ENCODE results near the gene SPRED3. TPM values are rescaled to one million over a fixed set of nuclear protein-coding genes. Genes with fewer than 3 reads are reported as not detected.
A peak's percentile ranks its signal among the peaks of the same experiment; 100 is the strongest.

Gene SPRED3
- total RNA-seq, 1 donor from 2014 or later, result 2.4 TPM

DNA sequence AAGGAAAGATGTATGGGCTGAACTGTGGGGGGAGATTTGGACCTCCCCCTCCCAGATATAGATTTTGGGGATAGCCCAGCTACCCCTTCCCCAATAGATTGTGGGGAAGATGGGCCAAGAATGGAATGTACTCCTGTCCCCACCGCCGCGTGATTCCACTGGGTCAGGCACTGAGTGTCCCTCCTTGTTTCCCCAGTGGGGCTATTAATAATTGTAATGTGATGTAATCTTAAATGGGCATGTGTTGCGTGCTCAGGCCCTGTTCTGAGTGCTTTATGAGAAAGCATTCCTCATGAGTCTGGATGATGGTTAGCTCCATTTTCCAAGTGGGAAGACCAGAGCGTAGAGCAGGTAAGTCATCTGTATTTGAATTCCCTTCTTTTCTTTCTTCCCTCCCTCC, 12.7 kb upstream of the SPRED3 start:
- Mint-ChIP-seq H3K4me3 (peak overlapping the region; percentile 100), H3K27ac (no peak overlapping the region), H3K9me3 (no peaks in the 10 kb centered on the region), H3K36me3 (ENCODE audit: low read depth) (peaks cover 44% of the 10 kb centered on the region), H3K27me3 (no peaks in the 10 kb centered on the region), H3K4me1 (peaks cover 25% of the 10 kb centered on the region)
- TF ChIP-seq, protein P1, sequence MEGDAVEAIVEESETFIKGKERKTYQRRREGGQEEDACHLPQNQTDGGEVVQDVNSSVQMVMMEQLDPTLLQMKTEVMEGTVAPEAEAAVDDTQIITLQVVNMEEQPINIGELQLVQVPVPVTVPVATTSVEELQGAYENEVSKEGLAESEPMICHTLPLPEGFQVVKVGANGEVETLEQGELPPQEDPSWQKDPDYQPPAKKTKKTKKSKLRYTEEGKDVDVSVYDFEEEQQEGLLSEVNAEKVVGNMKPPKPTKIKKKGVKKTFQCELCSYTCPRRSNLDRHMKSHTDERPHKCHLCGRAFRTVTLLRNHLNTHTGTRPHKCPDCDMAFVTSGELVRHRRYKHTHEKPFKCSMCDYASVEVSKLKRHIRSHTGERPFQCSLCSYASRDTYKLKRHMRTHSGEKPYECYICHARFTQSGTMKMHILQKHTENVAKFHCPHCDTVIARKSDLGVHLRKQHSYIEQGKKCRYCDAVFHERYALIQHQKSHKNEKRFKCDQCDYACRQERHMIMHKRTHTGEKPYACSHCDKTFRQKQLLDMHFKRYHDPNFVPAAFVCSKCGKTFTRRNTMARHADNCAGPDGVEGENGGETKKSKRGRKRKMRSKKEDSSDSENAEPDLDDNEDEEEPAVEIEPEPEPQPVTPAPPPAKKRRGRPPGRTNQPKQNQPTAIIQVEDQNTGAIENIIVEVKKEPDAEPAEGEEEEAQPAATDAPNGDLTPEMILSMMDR (IDR thresholded peaks at IDR 0.05), result no peak
- DNase-seq (no peak), ATAC-seq (ENCODE audit: low read depth) (no peak)
- ChIA-PET CTCF (interaction anchor here (0.8 kb wide), 1 partner anchor 51 kb away, joined by 3 read pairs; no protein-coding TSS in a partner anchor), POLR2A (interaction anchor here (0.5 to 5.0 kb wide), 11 partner anchors 10 to 1802 kb away, joined by 3 to 78 read pairs (median 8); partner anchors contain the start of genes CATSPERG, EIF3K, FAM98C and GGN)
- intact Hi-C loops (cut with micrococcal nuclease), result no loop called here

DNA sequence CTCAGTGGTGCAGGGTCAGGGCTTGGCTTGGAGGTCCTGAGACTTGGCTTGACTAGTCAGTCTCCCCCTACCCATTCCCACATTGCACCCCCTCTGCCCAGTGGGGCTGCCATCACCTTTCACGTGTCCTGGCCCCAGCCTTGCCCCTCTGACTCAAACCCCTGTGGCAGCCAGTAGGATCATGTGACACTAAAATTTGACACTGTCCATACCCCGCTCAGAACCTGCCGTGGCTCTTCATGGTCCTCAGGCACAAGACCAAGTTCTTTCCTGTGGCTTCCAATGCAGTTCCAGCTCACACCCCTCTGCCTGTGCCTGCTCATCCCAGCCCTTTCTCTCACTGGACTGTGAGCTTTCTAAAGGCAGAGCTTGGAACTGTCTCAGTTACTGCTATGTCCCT, 11.9 kb upstream of the SPRED3 start:
- ChIA-PET CTCF (no interaction called here), POLR2A (interaction anchor here (0.6 to 5.0 kb wide), 8 partner anchors 9 to 1803 kb away, joined by 3 to 78 read pairs (median 7); partner anchors contain the start of genes CATSPERG, FAM98C, GGN and RASGRP4)
- no peaks in the 10 kb centered on the region for H3K27me3 Mint-ChIP-seq
- peaks cover 52% of the 10 kb centered on the region for H3K36me3 Mint-ChIP-seq (ENCODE audit: low read depth)
- ATAC-seq (ENCODE audit: low read depth), result no peak
- peaks cover 25% of the 10 kb centered on the region for H3K4me1 Mint-ChIP-seq
- DNase-seq, result no peak
- no peak overlapping the region for H3K27ac Mint-ChIP-seq
- no peaks in the 10 kb centered on the region for H3K9me3 Mint-ChIP-seq
- TF ChIP-seq, protein P1 (IDR thresholded peaks at IDR 0.05), result no peak
- peak overlapping the region; percentile 61 for H3K4me3 Mint-ChIP-seq
- intact Hi-C loops (cut with micrococcal nuclease), result no loop called here

DNA sequence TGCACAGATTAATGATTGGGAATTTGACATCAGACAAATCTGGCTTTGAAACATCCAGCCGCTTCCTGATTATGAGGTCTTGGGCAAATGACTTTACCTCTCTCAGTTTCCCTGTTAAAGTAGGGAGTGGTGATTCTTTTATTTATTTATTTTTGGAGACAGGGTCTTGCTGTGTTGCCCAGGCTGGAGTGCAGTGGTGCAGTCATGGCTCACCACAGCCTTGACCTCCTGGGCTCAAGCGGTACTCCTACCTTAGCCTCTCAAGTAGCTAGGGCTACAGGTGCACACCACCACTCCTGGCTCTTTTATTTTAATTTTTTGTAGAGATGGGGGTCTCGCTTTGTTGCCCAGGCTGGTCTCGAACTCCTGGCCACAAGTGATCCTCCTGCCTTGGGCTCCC, 11.4 kb upstream of the SPRED3 start:
- H3K36me3 Mint-ChIP-seq (ENCODE audit: low read depth), result peaks cover 57% of the 10 kb centered on the region
- ChIA-PET CTCF (interaction anchor here (0.7 kb wide), 1 partner anchor 26 kb away, joined by 4 read pairs; the partner anchor contains the start of gene FAM98C), POLR2A (interaction anchor here (1.8 to 5.0 kb wide), 2 partner anchors 8 to 11 kb away, joined by 6 to 78 read pairs; partner anchors contain the start of genes GGN and SPRED3)
- ATAC-seq (ENCODE audit: low read depth) (no peak), DNase-seq (no peak)
- H3K9me3 Mint-ChIP-seq, result no peaks in the 10 kb centered on the region
- H3K27ac Mint-ChIP-seq, result no peak overlapping the region
- no peak overlapping the region for H3K4me3 Mint-ChIP-seq
- TF ChIP-seq, protein P1 (IDR thresholded peaks at IDR 0.05), result no peak
- H3K4me1 Mint-ChIP-seq, result peaks cover 25% of the 10 kb centered on the region
- intact Hi-C loops (cut with micrococcal nuclease), result no loop called here
- no peaks in the 10 kb centered on the region for H3K27me3 Mint-ChIP-seq

DNA sequence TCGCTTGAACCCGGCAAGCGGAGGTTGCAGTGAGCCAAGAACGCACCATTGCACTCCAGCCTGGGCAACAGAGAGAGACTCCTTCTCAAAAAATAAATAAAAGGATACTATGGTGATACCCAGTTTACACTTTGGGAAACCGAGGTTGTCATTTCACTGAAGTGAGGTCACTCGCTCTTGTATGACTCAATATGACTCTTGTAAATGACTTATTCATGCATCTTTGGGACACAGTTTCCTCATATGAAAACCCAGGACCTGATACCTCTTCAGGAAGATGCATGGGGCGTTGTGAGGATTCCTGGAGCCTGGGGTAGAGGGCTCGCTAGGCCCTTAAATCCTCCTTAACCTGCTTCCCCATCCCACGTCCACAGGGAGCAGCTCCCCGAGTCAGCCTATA, 9.6 kb upstream of the SPRED3 start:
- no peak for ATAC-seq (ENCODE audit: low read depth)
- Mint-ChIP-seq H3K4me3 (no peak overlapping the region), H3K27ac (no peak overlapping the region), H3K36me3 (ENCODE audit: low read depth) (peaks cover 75% of the 10 kb centered on the region), H3K27me3 (no peaks in the 10 kb centered on the region), H3K4me1 (peaks cover 25% of the 10 kb centered on the region), H3K9me3 (no peaks in the 10 kb centered on the region)
- TF ChIP-seq, protein P1 (IDR thresholded peaks at IDR 0.05), result no peak
- no peak for DNase-seq
- POLR2A ChIA-PET, result interaction anchor here (0.6 kb wide), 1 partner anchor 579 kb away, joined by 4 read pairs; no protein-coding TSS in a partner anchor
- CTCF ChIA-PET, result interaction anchor here (1.7 kb wide), 1 partner anchor 8 kb away, joined by 6 read pairs; the partner anchor contains the start of gene GGN
- intact Hi-C loops (cut with micrococcal nuclease), result no loop called here

DNA sequence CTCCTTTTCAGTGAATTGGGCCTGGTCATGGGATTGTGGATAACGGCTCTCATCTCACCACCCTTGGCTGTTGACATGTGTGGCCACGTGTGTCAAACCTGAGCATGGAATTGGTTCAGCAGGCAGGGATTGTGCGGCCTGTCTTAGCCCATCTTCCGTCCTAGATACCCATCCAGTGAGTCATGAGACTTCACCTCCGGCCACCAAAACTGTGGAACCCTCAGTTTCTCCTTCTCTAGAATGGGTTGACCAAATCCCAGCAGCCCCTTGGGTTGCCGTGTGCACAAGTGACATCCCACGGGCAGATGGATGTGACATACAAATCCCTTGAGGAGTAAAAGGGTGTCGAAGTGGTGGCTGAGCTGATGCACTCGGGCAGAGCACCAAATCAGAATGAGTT, 7.4 kb upstream of the SPRED3 start:
- no peak overlapping the region for H3K4me3 Mint-ChIP-seq
- H3K36me3 Mint-ChIP-seq (ENCODE audit: low read depth), result peaks cover 71% of the 10 kb centered on the region
- no peaks in the 10 kb centered on the region for H3K9me3 Mint-ChIP-seq
- ATAC-seq (ENCODE audit: low read depth) (no peak), DNase-seq (no peak)
- TF ChIP-seq, protein P1 (IDR thresholded peaks at IDR 0.05), result no peak
- H3K27me3 Mint-ChIP-seq, result peaks cover 2% of the 10 kb centered on the region
- intact Hi-C loops (cut with micrococcal nuclease), result no loop called here
- ChIA-PET CTCF (no interaction called here), POLR2A (no interaction called here)
- peaks cover 13% of the 10 kb centered on the region for H3K4me1 Mint-ChIP-seq
- no peak overlapping the region for H3K27ac Mint-ChIP-seq
